Activated CD8-positive, alpha-beta T cell treated with anti-CD3 and anti-CD28 coated beads, Interleukin-2, amount 10 ng/mL, durations not matched to agents 7 days and 5 days (primary cell): ENCODE measurements around the gene EBF3. TPM values are rescaled to one million over a fixed set of nuclear protein-coding genes. Genes with fewer than 3 reads are reported as not detected.

Experiments
- ATAC-seq: fragments of 150-1000 bp; cut with Tn5 transposase; one replicate; pipeline ENCODE4 v1.10.0; 2021; ENCODE audit warnings: moderate library complexity
- CTCF ChIA-PET: fragments of 350-600 bp; sonication (Branson Sonifier 250); formaldehyde crosslinking; loops from one replicate; lab custom pipeline; 2021; ENCODE audit warnings: antibody characterized with exemption; lab: Charles Lee
- POLR2A ChIA-PET: fragments of 350-600 bp; sonication (Branson Sonifier 250); formaldehyde crosslinking; loops from one replicate; lab custom pipeline; 2021; ENCODE audit warnings: antibody characterized with exemption; lab: Charles Lee
- DNase-seq: peaks from one replicate; pipeline ENCODE4 v3.0.0-alpha.2; 2020
- H3K27ac Mint-ChIP-seq: one replicate; pipeline ENCODE4 v1.8.0; 2021; ENCODE audit warnings: mild to moderate bottlenecking, mixed read lengths
- H3K27me3 Mint-ChIP-seq: one replicate; pipeline ENCODE4 v1.8.0; 2021; ENCODE audit warnings: low read depth, mixed read lengths
- H3K36me3 Mint-ChIP-seq: one replicate; pipeline ENCODE4 v1.8.0; 2021; ENCODE audit warnings: low read depth, mixed read lengths
- H3K4me1 Mint-ChIP-seq: one replicate; pipeline ENCODE4 v1.8.0; 2021; ENCODE audit warnings: low read depth, mixed read lengths
- H3K4me3 Mint-ChIP-seq: one replicate; pipeline ENCODE4 v1.8.0; 2021; ENCODE audit warnings: mild to moderate bottlenecking, mixed read lengths
- H3K9me3 Mint-ChIP-seq: one replicate; pipeline ENCODE4 v1.8.0; 2022; ENCODE audit warnings: mixed read lengths; ENCODE audit not compliant: insufficient read depth
- total RNA-seq, 2 experiments: library from RNA; stranded (reverse); gene quantifications; one replicate each; pipeline ENCODE4 v1.2.3, GENCODE V29; 2021

EBF3 gene
- total RNA-seq, 2 experiments from 2014 or later, result not detected

DNA sequence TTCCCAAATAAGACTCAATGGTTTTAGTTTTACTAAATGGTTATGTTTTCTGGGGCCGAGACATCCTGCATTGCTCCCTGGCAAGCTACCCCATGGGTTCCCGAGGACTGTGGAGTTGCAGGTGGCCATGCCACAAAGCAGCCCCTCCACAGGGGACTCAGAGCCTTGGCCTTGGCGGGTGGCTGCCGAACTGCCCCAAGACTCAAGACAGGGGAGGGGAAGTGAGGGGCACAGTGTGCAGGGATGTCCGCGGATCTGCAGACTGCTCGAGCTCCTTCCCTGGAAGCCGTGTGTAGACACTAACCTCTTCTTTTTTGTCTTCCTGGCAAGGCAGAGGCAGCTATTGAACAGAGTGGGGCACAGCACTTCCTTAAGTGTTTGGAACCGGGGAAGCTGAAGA lies 154.6 kb downstream of the EBF3 start:
- DNase-seq (no peak), ATAC-seq (no peak)
- Mint-ChIP-seq H3K27me3 (no peaks in the 10 kb centered on the region), H3K4me3 (no peak overlapping the region), H3K36me3 (no peaks in the 10 kb centered on the region), H3K9me3 (peaks cover 2% of the 10 kb centered on the region), H3K27ac (no peak overlapping the region), H3K4me1 (no peaks in the 10 kb centered on the region)
- ChIA-PET CTCF (no interaction called here), POLR2A (no interaction called here)

DNA sequence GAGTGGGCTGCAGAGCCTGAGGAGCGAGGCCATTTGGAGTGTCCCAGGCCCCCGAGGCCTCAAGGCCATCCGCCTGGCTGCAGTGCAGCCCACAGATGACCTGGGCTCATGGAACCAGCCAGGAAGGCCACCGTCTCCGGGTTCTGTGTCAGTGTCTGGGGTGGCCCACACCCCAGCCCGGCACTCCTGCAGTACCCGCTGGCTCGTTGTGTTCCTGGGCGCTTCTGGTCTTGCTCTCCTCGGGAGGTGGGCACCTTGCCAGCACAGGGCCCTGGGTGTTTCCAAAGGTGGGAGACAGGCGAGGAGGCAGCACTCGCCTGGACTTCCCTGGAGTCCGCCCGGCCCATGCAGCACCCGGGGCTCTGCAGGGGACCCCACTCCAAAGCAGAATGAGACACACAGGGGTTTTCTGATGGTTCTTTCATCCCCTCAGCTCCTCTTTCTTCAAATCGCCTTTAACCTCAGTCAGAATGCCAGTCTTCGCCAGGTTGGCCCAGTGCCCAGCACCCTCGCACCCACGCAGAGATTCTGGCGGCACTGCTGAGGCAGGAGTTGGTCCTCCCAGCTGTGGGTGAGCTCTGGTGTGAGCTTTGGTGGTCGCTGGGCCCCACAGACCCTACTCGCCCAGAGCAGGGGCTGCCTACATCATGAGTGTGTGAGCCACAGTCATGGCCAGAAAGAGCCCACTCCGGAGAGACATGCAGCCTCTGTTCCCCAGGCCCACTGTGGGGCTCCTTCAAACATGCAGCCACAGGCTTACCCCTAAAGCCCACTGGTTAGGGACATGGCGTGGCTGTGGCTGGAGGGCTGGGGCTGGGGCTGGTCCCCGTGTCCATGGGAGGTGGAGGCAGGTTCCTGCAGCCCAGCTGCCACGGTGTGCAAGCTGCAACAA lies 155.7 kb downstream of the EBF3 start:
- H3K27ac Mint-ChIP-seq, result no peak overlapping the region
- no peaks in the 10 kb centered on the region for H3K4me1 Mint-ChIP-seq

DNA sequence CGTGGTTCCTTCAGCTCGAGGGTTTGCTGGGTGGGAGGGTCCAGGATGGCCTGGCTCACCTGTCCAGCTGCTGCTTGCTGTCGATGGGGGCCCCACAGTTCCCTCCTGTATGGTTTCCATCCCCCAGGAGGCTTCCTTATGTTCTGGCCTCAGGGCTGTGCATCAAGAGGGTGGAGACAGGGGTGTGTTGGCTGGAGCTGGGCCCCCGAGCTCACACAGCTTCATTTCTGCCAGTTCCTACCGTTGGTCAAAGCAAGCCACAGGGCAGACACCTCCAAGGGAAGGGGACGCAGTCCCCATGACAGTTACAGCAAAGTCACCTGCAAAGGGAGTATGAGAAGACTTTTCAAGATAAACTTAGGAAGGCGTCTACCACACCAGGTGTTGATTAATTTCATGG lies 156.9 kb downstream of the EBF3 start:
- Mint-ChIP-seq H3K4me3 (no peak overlapping the region), H3K4me1 (no peaks in the 10 kb centered on the region), H3K36me3 (no peaks in the 10 kb centered on the region), H3K27ac (no peak overlapping the region), H3K27me3 (no peaks in the 10 kb centered on the region), H3K9me3 (peaks cover 9% of the 10 kb centered on the region)
- ATAC-seq (no peak), DNase-seq (no peak)
- ChIA-PET CTCF (no interaction called here), POLR2A (no interaction called here)

More for the DNA sequence above, 155.7 kb downstream of the EBF3 start:
- ChIA-PET CTCF (no interaction called here), POLR2A (no interaction called here)
- no peaks in the 10 kb centered on the region for H3K36me3 Mint-ChIP-seq
- no peak overlapping the region for H3K4me3 Mint-ChIP-seq
- DNase-seq (no peak), ATAC-seq (no peak)
- H3K27me3 Mint-ChIP-seq, result no peaks in the 10 kb centered on the region
- peaks cover 9% of the 10 kb centered on the region for H3K9me3 Mint-ChIP-seq

DNA sequence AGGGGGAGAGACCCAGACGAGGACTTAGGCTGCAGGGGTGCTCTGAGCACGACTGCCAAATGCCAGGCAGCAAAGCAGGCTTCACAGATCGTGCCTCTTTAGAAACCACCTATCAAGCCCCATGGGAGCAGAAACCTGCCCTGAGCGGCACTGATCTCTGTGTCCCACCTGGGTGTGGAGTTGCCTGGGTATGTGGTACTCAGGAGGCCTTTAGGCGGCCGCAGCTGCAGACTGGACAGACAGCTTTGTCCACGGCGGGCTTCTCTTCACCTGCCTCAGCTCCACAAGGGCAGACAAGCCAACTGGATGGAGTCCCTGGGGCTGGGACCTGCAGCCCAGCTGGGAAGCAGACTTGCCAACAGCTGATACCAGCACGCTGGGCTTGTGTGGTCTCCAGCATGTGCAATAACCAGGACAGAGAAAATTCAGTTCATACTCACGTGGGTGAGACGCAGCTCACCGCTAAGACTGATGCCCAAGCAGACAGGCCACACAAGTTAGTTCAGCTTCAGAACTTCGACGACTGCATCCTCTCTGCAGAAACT lies 163.2 kb downstream of the EBF3 start:
- CTCF ChIA-PET, result no interaction called here
- Mint-ChIP-seq H3K9me3 (peaks cover 19% of the 10 kb centered on the region), H3K27ac (no peak overlapping the region)

DNA sequence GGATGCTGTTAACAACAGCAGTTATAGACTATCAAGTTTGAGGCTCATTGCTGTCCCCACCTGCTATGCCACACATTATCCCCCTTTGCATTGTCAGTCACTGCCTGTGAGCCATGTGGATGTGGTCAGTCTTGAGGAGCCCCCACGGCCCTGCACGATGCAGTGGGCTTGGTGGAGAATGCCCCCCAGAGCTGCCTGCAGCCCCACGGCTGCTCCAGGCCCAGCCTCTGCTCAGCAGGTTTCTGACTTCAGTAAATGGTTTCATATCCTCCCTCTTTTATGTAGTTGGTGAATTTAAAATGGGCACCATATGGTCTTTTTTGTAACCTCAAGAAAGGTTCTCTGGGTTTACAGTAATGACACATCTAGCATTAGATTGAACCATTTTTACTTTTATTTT lies 164.1 kb downstream of the EBF3 start:
- Mint-ChIP-seq H3K27me3 (no peaks in the 10 kb centered on the region), H3K9me3 (peaks cover 28% of the 10 kb centered on the region), H3K4me3 (no peak overlapping the region), H3K27ac (no peak overlapping the region), H3K36me3 (peaks cover 2% of the 10 kb centered on the region), H3K4me1 (no peaks in the 10 kb centered on the region)
- ChIA-PET CTCF (no interaction called here), POLR2A (no interaction called here)
- ATAC-seq, result no peak
- no peak for DNase-seq

More for the DNA sequence above, 163.2 kb downstream of the EBF3 start:
- POLR2A ChIA-PET, result no interaction called here
- H3K4me3 Mint-ChIP-seq, result no peak overlapping the region
- DNase-seq (no peak), ATAC-seq (no peak)
- no peaks in the 10 kb centered on the region for H3K36me3 Mint-ChIP-seq
- H3K4me1 Mint-ChIP-seq, result no peaks in the 10 kb centered on the region
- H3K27me3 Mint-ChIP-seq, result no peaks in the 10 kb centered on the region

DNA sequence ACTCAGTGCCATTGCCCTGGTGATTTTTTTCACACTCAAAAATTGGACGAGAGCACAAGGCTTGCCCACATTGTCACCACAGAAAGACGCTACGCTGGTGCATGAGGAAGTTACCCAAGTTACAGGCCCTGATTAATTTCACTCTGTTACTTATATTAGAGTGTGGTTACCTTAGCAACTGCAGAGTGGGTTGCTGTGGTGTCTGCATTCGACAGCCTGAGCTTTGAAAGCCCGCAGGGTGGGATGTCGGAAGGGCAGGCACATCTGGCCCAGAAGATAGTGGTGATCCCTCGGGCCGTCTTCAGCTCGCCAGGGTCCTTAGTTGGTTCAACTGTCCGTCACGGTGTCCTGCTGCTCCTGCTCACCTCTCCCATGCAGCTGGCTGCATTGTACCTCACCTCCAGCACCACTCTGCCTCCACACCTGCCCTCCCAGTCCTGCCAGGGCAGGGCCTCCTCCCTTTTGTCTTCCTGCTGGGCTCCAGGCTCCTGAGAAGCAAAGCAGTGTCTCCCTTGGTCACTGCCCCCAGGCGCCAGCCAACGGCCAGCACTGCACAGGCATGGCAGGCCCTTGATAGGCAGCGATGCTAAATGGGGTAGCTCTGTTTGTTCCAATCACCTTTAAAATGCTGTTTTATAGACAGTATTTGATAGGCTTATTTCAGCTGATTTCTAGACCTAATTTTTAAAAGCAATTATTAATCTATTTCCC lies 167.2 kb downstream of the EBF3 start:
- ChIA-PET CTCF (no interaction called here), POLR2A (no interaction called here)
- no peak overlapping the region for H3K4me3 Mint-ChIP-seq
- H3K36me3 Mint-ChIP-seq, result peaks cover 2% of the 10 kb centered on the region
- H3K27ac Mint-ChIP-seq, result no peak overlapping the region
- no peak for DNase-seq
- H3K27me3 Mint-ChIP-seq, result no peaks in the 10 kb centered on the region
- ATAC-seq, result no peak
- no peaks in the 10 kb centered on the region for H3K4me1 Mint-ChIP-seq
- peaks cover 29% of the 10 kb centered on the region for H3K9me3 Mint-ChIP-seq

DNA sequence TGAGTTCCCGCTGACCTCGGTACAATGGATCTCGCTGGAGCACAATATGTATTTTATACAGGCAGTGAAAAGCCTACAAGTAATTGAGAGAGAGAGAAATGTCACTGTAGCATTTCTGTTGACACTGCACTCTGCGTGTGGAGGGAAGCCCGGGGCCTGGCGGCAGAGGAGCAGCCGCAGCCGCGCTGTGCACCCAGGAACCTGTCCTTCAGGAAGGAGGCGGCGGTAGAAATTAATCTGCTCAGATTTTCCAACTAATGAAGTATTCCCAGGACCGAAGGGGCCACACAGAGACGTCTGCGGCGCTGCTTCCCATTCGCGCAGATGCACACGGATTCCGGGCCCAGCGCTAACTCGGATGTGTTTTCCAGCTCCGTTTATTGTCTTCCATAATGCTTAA lies 170.1 kb downstream of the EBF3 start:
- no peaks in the 10 kb centered on the region for H3K27me3 Mint-ChIP-seq
- H3K27ac Mint-ChIP-seq, result no peak overlapping the region
- no peak overlapping the region for H3K4me3 Mint-ChIP-seq
- no peaks in the 10 kb centered on the region for H3K4me1 Mint-ChIP-seq
- CTCF ChIA-PET, result no interaction called here
- DNase-seq (no peak), ATAC-seq (no peak)
- POLR2A ChIA-PET, result no interaction called here
- peaks cover 38% of the 10 kb centered on the region for H3K9me3 Mint-ChIP-seq
- peaks cover 2% of the 10 kb centered on the region for H3K36me3 Mint-ChIP-seq

DNA sequence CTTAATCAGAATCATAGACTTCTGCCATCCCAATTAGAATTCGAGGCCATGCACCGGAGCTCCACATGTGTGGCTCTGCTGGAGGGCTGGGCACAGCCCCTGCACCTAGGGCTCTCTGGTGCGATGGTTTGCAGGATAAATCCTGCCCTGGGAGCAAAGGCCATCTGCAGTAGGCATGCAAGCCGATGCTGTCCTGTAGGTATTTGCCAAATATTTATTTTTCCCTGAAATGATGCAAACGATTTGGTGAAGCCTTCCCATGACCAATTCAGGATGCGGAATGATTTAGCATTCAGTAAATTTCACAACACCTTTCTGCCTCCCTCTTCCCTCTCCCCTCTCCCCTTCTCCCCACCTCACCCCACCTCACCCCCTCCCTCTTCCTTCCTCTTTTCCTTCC lies 170.6 kb downstream of the EBF3 start:
- no peaks in the 10 kb centered on the region for H3K4me1 Mint-ChIP-seq
- ChIA-PET POLR2A (no interaction called here), CTCF (no interaction called here)
- no peak for ATAC-seq
- no peak overlapping the region for H3K27ac Mint-ChIP-seq
- DNase-seq, result no peak
- H3K9me3 Mint-ChIP-seq, result peaks cover 40% of the 10 kb centered on the region
- no peaks in the 10 kb centered on the region for H3K27me3 Mint-ChIP-seq
- H3K4me3 Mint-ChIP-seq, result no peak overlapping the region
- peaks cover 2% of the 10 kb centered on the region for H3K36me3 Mint-ChIP-seq

DNA sequence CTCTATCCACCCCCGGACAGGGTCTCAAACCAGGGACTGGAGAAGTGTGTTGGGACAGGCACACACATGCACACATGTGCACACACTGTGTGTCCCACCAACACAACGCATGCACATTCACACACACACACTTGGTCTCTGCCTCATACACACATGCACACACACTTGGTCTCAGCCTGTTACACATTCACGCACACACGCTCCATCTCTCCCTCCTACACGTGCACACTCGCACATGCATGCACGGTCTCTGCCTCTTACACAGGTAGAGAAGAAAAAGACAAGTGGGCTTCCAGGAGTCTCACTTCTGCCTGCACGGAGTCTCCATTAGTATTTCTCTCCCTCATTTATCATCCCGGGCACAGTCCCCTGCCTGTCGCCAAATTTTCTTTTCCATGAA lies 171.2 kb downstream of the EBF3 start:
- DNase-seq, result no peak
- H3K27ac Mint-ChIP-seq, result no peak overlapping the region
- CTCF ChIA-PET, result no interaction called here
- H3K36me3 Mint-ChIP-seq, result peaks cover 2% of the 10 kb centered on the region
- POLR2A ChIA-PET, result no interaction called here
- no peak overlapping the region for H3K4me3 Mint-ChIP-seq
- no peak for ATAC-seq
- H3K4me1 Mint-ChIP-seq, result no peaks in the 10 kb centered on the region
- peaks cover 42% of the 10 kb centered on the region for H3K9me3 Mint-ChIP-seq
- H3K27me3 Mint-ChIP-seq, result no peaks in the 10 kb centered on the region

DNA sequence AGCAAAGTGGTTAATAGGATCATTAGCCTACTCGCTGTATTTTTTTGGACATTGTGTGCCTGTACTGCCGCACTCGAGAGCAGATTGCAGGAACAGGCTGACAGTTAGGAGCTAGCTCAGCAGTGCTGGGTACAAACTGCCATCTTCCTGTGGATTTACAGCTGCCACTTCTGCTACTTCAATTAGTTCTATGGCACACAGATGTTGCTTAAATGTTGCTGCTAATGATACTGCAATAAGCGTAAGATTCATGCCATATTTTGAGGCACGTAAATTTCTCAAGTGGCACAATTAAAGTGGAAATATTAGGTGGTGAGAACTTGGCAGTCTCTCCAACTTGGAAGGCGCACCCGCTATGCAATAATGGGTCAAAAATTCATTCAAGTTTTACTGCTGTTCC lies 171.9 kb downstream of the EBF3 start:
- CTCF ChIA-PET, result no interaction called here
- Mint-ChIP-seq H3K36me3 (peaks cover 2% of the 10 kb centered on the region), H3K4me3 (no peak overlapping the region), H3K27me3 (no peaks in the 10 kb centered on the region), H3K9me3 (peaks cover 38% of the 10 kb centered on the region), H3K4me1 (no peaks in the 10 kb centered on the region), H3K27ac (no peak overlapping the region)
- DNase-seq, result no peak
- POLR2A ChIA-PET, result no interaction called here
- ATAC-seq, result no peak

DNA sequence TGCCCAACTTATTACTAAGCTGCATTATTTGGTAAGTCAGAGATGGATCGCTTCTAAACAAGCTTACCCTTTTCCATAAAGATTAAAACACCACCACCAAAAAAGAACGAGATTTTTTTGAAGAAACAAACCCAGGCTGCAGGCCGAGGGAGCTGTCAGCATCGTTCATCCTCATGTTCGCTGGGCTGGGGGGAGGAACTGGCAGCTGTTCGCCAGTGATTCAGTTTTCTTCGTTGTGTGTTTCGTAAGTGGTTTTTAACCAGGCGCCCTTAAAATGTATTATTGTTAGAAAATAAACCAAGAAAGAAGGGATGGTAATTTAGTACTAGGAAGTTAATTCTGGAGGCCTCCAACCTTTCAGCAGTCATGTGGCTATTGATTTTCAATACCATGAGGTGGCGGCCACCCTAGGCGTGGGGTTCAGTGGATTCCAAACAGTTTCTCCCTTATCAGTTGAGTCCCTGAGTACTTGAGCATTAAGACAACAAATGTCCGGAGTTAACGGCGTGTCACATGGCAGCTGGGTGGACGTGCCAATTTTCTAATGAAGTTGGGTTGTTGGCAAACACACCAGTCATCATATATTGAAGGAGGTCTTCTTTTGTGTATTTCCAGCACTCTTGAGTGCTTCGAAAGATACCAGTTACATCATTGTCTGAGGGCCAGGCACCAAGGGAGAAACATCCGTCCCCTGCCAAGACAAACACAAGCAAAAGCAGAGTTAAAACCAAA lies 173.2 kb downstream of the EBF3 start:
- Mint-ChIP-seq H3K4me1 (no peaks in the 10 kb centered on the region), H3K9me3 (peaks cover 36% of the 10 kb centered on the region), H3K4me3 (no peak overlapping the region), H3K27me3 (no peaks in the 10 kb centered on the region), H3K36me3 (peaks cover 2% of the 10 kb centered on the region), H3K27ac (no peak overlapping the region)
- CTCF ChIA-PET, result no interaction called here
- DNase-seq (no peak), ATAC-seq (no peak)
- POLR2A ChIA-PET, result no interaction called here

DNA sequence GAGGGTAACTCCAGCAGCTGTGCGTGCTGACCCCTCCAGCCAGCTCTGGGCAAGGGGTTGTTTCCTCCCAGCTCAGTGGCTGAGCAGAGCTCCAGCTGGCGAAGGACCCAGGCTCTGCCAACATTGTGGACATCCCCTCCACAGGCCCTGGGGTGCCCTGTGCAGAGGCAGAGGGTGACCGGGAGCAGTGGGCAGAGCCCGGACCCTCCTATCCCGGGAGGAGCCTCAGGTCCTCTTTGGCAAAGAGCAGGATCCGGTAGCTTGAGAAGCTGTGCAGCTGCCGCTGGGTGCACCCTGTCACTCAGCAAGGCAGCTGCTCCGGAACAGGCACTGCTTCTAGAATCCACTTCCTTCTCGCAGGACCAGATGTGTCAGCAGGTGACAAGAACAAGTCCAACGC lies 175.9 kb downstream of the EBF3 start:
- ATAC-seq (no peak), DNase-seq (no peak)
- H3K27ac Mint-ChIP-seq, result no peak overlapping the region
- H3K4me1 Mint-ChIP-seq, result no peaks in the 10 kb centered on the region
- ChIA-PET CTCF (no interaction called here), POLR2A (no interaction called here)
- no peak overlapping the region for H3K4me3 Mint-ChIP-seq
- H3K9me3 Mint-ChIP-seq, result peaks cover 16% of the 10 kb centered on the region
- no peaks in the 10 kb centered on the region for H3K36me3 Mint-ChIP-seq
- no peaks in the 10 kb centered on the region for H3K27me3 Mint-ChIP-seq
